HepG2 (cell line): Measurements from ENCODE around the gene ACP7. TPM values are rescaled to one million over a fixed set of nuclear protein-coding genes. Genes with fewer than 3 reads are reported as not detected.

Source experiments
- ATAC-seq: fragments of 200-7000 bp; cut with Tn5 transposase; 3 replicates; pipeline ENCODE4 v1.9.1; 2020; ENCODE audit warnings: mild to moderate bottlenecking, moderate library complexity
- BruUV-seq: library from RNA; stranded (reverse); fragments of 400-500 nt; replicated peaks from 2 replicates; lab custom pipeline; 2021; lab: Mats Ljungman, UMichigan
- CTCF ChIA-PET: fragments of 300-600 bp; formaldehyde crosslinking; extraction: SDS; loops from one replicate; lab custom pipeline; 2021; ENCODE audit warnings: low total read pairs, inconsistent platforms, low intra/inter-chr PET ratio; lab: Yijun Ruan, JAX
- POLR2A ChIA-PET: fragments of 350-600 bp; sonication (Branson Sonifier 250); formaldehyde crosslinking; loops from one replicate; lab custom pipeline; 2020; ENCODE audit warnings: antibody characterized with exemption, inconsistent platforms; lab: Yijun Ruan, JAX
- DNase-seq: peaks from one replicate; pipeline ENCODE4 v3.0.0-alpha.2; 2015; ENCODE audit warnings: low spot score
- FAIRE-seq: peaks from 3 replicates; lab custom pipeline; 2011; peaks lifted over from hg19 to GRCh38; lab: Jason Lieb, UNC
- H2AFZ ChIP-seq: one replicate; pipeline ENCODE4 v1.6.1; 2011; ENCODE audit warnings: low read length, inconsistent platforms
- H3K27ac ChIP-seq: fragments of 300-600 bp; 3 replicates; pipeline ENCODE4 v1.8.0; 2011; ENCODE audit warnings: mixed run types, mild to moderate bottlenecking, mixed read lengths, low read length, inconsistent platforms; ENCODE audit not compliant: insufficient read depth; ENCODE audit errors: extremely low read length
- H3K27me3 ChIP-seq, 2 experiments: fragments of 200-600 bp in 1 of 2; 2 replicates in 1 of 2; 3 replicates in 1 of 2; pipeline versions ENCODE4 v1.6.0 to v1.8.0; 2011; ENCODE audit warnings: low read length in 2 of 2, mild to moderate bottlenecking in 2 of 2, moderate library complexity in 2 of 2, inconsistent platforms in 1 of 2; ENCODE audit not compliant: insufficient read depth in 2 of 2, control insufficient read depth in 1 of 2
- H3K36me3 ChIP-seq, 2 experiments: fragments of 200-600 bp in 1 of 2; replicated peaks in 1 of 2; 2 replicates in 1 of 2; 3 replicates in 1 of 2; pipeline versions ENCODE4 v1.5.1 to v1.8.0; 2011; ENCODE audit warnings: low read length in 2 of 2, inconsistent platforms in 1 of 2; ENCODE audit not compliant: insufficient read depth in 2 of 2, control insufficient read depth in 1 of 2
- H3K4me1 ChIP-seq: 2 replicates; pipeline ENCODE4 v1.5.1; 2012; ENCODE audit warnings: low read length, inconsistent platforms; ENCODE audit not compliant: insufficient read depth
- H3K4me2 ChIP-seq: 2 replicates; pipeline ENCODE4 v1.6.0; 2011; ENCODE audit warnings: low read depth, low read length, inconsistent platforms
- H3K4me3 ChIP-seq, 3 experiments: fragments of 200-600 bp in 1 of 3; sonication (generic), shearing (Covaris generic) in 1 of 3; replicated peaks in 1 of 3; 2 replicates each; pipeline ENCODE4 v1.5.1; 2011 to 2016; ENCODE audit warnings: low read length in 3 of 3, inconsistent platforms in 2 of 3, low read depth in 2 of 3, mild to moderate bottlenecking in 2 of 3, control low read depth in 1 of 3, mixed read lengths in 1 of 3; ENCODE audit not compliant: insufficient read depth in 1 of 3
- H3K79me2 ChIP-seq: one replicate; pipeline ENCODE4 v1.6.1; 2011; ENCODE audit warnings: low read length, inconsistent platforms; ENCODE audit not compliant: insufficient read depth
- H3K9ac ChIP-seq: 2 replicates; pipeline ENCODE4 v1.6.0; 2011; ENCODE audit warnings: mild to moderate bottlenecking, low read depth, low read length, inconsistent platforms; ENCODE audit not compliant: insufficient read depth
- H3K9me3 ChIP-seq: 2 replicates; pipeline ENCODE4 v1.5.1; 2012; ENCODE audit warnings: mild to moderate bottlenecking, low read length
- H4K20me1 ChIP-seq: 2 replicates; pipeline ENCODE4 v1.6.0; 2011; ENCODE audit warnings: inconsistent platforms, mild to moderate bottlenecking, low read length, moderate library complexity; ENCODE audit not compliant: insufficient read depth
- HNRNPLL ChIP-seq: fragments of 200-400 bp; formaldehyde crosslinking; IDR thresholded peaks from 2 replicates; pipeline ENCODE4 v1.6.1; 2017; ENCODE audit warnings: mild to moderate bottlenecking, low read depth, low read length; ENCODE audit not compliant: poor library complexity, severe bottlenecking
- KLF9 ChIP-seq: IDR thresholded peaks from 2 replicates; pipeline ENCODE4 v1.6.1; 2016; ENCODE audit warnings: low read depth
- POLR2A ChIP-seq, 2 experiments: IDR thresholded peaks; 2 replicates each; pipeline ENCODE4 v1.6.1; 2011; ENCODE audit warnings: low read depth in 2 of 2, low read length in 2 of 2, mild to moderate bottlenecking in 1 of 2, moderate library complexity in 1 of 2; ENCODE audit not compliant: insufficient read depth in 1 of 2
- ZNF343 ChIP-seq: sonication (generic); formaldehyde crosslinking; IDR thresholded peaks from 2 replicates; pipeline ENCODE4 v1.4.0; 2020; ENCODE audit warnings: mild to moderate bottlenecking, missing genetic modification reagents
- WGBS: methylation state at CpG from one replicate; pipeline ENCODE4 v1.1.6; 2017; ENCODE audit warnings: low lambda C conversion rate; 5-methylcytosine and 5-hydroxymethylcytosine counted together
- in situ Hi-C: cut with HindIII; loops from 2 replicates; pipeline ENCODE4 v1.10.0; 2017; ENCODE audit warnings: low pct_unique_long_range_greater_than_20kb; ENCODE audit not compliant: extremely low pct_ligation_motif_present
- intact Hi-C: fragments of 100-400 bp; cut with micrococcal nuclease; formaldehyde crosslinking; loops from one replicate; pipeline ENCODE4 v1.10.0; 2022; ENCODE audit not compliant: unreplicated experiment
- polyA plus RNA-seq, 8 experiments: library from polyadenylated mRNA; depleted of rRNA in 3 of 8; stranded (reverse) in 7 of 8; unstranded in 1 of 8; fragments of >200 nt; fragmentation: Illumina TruSeq in 4 of 8; extraction: Trizol in 4 of 8; gene quantifications; 2 replicates each; pipeline versions ENCODE4 v1.2.1 to v1.2.3, GENCODE V29; 2011 to 2016; ENCODE audit warnings: low read depth in 4 of 8, missing spikeins in 1 of 8, mixed read lengths in 1 of 8; ENCODE audit not compliant: insufficient read depth in 1 of 8
- total RNA-seq, 5 experiments: library from RNA; depleted of rRNA; stranded (reverse); fragments of >200 nt; fragmentation: Illumina TruSeq; extraction: Trizol; gene quantifications; 2 replicates each; pipeline ENCODE4 v1.2.3, GENCODE V29; 2016; ENCODE audit warnings: low read depth in 1 of 5
- TF ChIP-seq, protein P1 (sequence below): sonication (generic); formaldehyde crosslinking; IDR thresholded peaks from 2 replicates; pipeline ENCODE4 v1.5.0; 2020; ENCODE audit warnings: missing genetic modification reagents, mild to moderate bottlenecking, borderline replicate concordance

ACP7 gene
- total and polyA plus RNA-seq, 2 of the 13 experiments (the other 11 are each of a cell fraction or from before 2014, with no cell fraction given): not detected

DNA sequence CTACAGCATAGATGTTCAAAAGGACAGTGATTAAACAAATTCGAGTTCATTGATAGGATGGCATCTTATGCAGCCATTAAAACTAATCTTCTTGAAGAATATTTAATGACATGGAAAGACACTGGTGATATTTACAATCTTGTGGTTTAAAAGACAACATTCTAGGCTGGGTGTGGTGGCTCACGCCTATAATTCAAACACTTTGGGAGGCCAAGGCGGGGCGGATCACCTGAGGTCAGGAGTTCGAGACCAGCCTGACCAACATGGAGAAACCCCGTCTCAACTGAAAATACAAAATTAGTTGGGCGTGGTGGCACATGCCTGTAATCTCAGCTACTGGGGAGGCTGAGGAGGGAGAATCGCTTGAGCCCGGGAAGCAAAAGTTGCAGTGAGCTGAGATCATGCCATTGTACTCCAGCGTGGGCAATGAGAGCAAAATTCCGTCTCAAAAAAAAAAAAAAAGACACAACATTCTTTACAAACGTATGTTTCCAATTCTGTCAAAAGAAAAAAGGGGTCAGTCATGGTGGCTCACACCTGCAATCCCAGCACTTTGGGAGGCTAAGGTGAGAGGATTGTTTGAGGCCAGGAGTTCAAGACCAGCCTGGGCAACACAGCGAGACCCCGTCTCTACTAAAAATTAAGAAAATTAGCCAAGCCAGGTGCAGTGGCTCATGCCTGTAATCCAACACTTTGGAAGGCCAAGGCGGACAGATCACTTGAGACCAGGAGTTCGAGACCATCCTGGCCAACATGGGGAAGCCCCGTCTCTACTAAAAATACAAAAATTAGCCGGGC, 39.0 kb downstream of the ACP7 start:
- ATAC-seq: no peak
- H3K9me3 ChIP-seq: no peaks in the 10 kb centered on the region
- ChIA-PET POLR2A (interaction anchor here (1.3 kb wide), 1 partner anchor 23 kb away, joined by 5 read pairs; no protein-coding TSS in a partner anchor), CTCF (interaction anchor here (1.2 to 3.0 kb wide), 4 partner anchors 12 to 205 kb away, joined by 3 to 25 read pairs (median 14); no protein-coding TSS in a partner anchor)
- TF ChIP-seq KLF9 (CRISPR knock-in tag) (no peak), ZNF343 (CRISPR knock-in tag) (no peak), POLR2A (IDR thresholded peaks at IDR 0.05; ENCODE audit: insufficient read depth in 1 of 2, low read depth in 2 of 2, low read length in 2 of 2) (no peak), HNRNPLL (no peak)
- TF ChIP-seq, protein P1, sequence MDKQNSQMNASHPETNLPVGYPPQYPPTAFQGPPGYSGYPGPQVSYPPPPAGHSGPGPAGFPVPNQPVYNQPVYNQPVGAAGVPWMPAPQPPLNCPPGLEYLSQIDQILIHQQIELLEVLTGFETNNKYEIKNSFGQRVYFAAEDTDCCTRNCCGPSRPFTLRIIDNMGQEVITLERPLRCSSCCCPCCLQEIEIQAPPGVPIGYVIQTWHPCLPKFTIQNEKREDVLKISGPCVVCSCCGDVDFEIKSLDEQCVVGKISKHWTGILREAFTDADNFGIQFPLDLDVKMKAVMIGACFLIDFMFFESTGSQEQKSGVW (CRISPR knock-in tag): no peak
- peaks cover 47% of the 10 kb centered on the region for H3K4me1 ChIP-seq
- no peaks in the 10 kb centered on the region for H3K36me3 ChIP-seq
- no peak for FAIRE-seq
- H4K20me1 ChIP-seq: peaks cover 14% of the 10 kb centered on the region
- H3K27me3 ChIP-seq: no peaks in the 10 kb centered on the region
- 38% methylated on average over 18 of the region's 18 CpGs for WGBS
- no peak overlapping the region for H3K4me2 ChIP-seq
- no peak overlapping the region for H2AFZ ChIP-seq
- DNase-seq: no peak
- H3K4me3 ChIP-seq: no peak overlapping the region
- H3K9ac ChIP-seq: no peak overlapping the region
- in situ Hi-C loops: loop anchor here (5.0 kb wide), 2 partner anchors 59 to 204 kb away; no protein-coding TSS in a partner anchor
- no peak overlapping the region for H3K27ac ChIP-seq
- BruUV-seq: no TSS peak
- intact Hi-C loops: loop anchor here (1.0 to 5.0 kb wide), 3 partner anchors 34 to 289 kb away; partner anchors contain the start of gene PLEKHG2
- H3K79me2 ChIP-seq: peaks cover 22% of the 10 kb centered on the region
